Measurements from ENCODE around the gene RAB5IF.

DNA sequence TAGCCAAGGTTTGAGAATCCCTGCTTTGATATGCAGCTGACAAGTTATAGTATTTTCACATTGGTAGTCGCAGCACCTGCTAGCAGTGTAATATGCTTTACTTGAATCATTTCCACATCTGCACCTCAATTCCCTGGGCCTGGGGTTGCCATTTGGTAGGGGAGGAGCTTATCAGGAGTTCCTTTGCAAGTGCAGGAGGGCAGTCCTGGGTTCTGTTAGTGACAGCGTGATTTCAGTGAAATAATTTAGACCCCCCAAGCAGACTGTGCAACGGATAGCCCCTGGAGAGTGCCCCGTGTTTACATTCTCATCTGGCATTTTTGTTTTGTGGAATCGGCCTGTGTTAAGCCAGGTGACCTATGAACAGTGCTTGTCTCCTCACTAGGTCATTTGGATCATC lies 6.0 kb downstream of the RAB5IF start:
- TF ChIP-seq, protein P1, sequence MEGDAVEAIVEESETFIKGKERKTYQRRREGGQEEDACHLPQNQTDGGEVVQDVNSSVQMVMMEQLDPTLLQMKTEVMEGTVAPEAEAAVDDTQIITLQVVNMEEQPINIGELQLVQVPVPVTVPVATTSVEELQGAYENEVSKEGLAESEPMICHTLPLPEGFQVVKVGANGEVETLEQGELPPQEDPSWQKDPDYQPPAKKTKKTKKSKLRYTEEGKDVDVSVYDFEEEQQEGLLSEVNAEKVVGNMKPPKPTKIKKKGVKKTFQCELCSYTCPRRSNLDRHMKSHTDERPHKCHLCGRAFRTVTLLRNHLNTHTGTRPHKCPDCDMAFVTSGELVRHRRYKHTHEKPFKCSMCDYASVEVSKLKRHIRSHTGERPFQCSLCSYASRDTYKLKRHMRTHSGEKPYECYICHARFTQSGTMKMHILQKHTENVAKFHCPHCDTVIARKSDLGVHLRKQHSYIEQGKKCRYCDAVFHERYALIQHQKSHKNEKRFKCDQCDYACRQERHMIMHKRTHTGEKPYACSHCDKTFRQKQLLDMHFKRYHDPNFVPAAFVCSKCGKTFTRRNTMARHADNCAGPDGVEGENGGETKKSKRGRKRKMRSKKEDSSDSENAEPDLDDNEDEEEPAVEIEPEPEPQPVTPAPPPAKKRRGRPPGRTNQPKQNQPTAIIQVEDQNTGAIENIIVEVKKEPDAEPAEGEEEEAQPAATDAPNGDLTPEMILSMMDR (conservative IDR thresholded peaks at IDR 0.05; ENCODE audit: low read depth, low read length), result no peak
- no peak for TF ChIP-seq EZH2 (IDR thresholded peaks at IDR 0.05; ENCODE audit: borderline replicate concordance, low read depth, low read length, poor library complexity, severe bottlenecking)

Data from A673 (cell line).